Thyroid gland (tissue), 4 donors: ENCODE measurements around the gene B4GAT1.

Experiments used
- CTCF ChIP-seq, 6 experiments: fragments of 200-600 bp in 3 of 6; fragments of 450-650 bp in 3 of 6; sonication (generic) in 3 of 6; IDR thresholded peaks; one replicate each; pipeline ENCODE4 v1.5.1; 2016 to 2019; ENCODE audit warnings: antibody characterized with exemption in 6 of 6, mild to moderate bottlenecking in 2 of 6, inconsistent platforms in 1 of 6, moderate library complexity in 1 of 6
- POLR2A ChIP-seq, 2 donors: fragments of 450-650 bp; IDR thresholded peaks; one replicate each; pipeline ENCODE4 v1.6.1; 2017; ENCODE audit warnings: antibody characterized with exemption in 2 of 2, mild to moderate bottlenecking in 2 of 2, moderate library complexity in 1 of 2

GRCh38 chr11:66297610-66298009 lies 49.8 kb downstream of the B4GAT1 start:
- TF ChIP-seq CTCF (IDR thresholded peaks at IDR 0.05): no peak
- no peak for TF ChIP-seq POLR2A (IDR thresholded peaks at IDR 0.05)
